Skin of body (tissue), 2 donors: ENCODE measurements around the gene SCN4B. TPM values are rescaled to one million over a fixed set of nuclear protein-coding genes. Genes with fewer than 3 reads are reported as not detected.

ENCODE experiments used
- DNase-seq: peaks from one replicate; lab custom pipeline; 2025; lab: John Stamatoyannopoulos, UW
- total RNA-seq: library from RNA; depleted of rRNA; stranded (reverse); fragments of >200 nt; gene quantifications from one replicate; pipeline ENCODE4 v1.2.3, GENCODE V29; 2014

Gene SCN4B
- total RNA-seq, 1 donor from 2014 or later, result 3.1 TPM

DNA sequence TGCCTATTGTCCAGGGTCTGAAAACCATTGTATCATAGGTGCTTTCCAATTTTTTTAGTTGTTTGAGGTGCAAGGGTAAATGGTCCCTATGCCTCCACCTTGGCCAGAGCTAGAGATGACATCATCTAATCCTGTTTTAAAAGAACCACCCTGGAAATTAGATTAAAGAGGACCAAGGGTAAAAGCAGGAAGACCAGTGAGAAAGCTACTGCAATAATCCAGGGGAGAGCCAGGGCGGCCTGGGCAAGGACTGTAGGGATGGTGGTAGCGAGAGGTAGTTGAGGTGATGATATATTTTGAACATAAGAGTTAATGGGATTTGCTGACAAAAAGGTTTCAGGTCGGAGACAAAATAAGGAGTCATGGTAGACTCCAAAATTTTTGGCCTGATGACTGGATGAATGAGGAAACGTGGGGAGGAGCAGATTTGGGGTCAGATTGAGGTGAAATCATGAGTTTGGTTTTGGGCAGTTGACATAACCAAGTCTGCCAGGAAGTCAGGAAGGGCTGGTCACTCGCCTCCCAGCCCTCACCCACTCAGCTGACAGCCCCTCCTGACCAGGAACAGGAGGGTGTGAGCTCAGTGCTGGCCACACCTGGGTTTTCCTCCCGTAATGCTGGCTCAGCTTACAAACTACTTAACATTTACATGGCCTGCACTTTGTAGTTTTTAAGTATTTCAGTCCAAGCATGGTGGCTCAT lies 23.0 kb downstream of the SCN4B start:
- DNase-seq, result no peak

DNA sequence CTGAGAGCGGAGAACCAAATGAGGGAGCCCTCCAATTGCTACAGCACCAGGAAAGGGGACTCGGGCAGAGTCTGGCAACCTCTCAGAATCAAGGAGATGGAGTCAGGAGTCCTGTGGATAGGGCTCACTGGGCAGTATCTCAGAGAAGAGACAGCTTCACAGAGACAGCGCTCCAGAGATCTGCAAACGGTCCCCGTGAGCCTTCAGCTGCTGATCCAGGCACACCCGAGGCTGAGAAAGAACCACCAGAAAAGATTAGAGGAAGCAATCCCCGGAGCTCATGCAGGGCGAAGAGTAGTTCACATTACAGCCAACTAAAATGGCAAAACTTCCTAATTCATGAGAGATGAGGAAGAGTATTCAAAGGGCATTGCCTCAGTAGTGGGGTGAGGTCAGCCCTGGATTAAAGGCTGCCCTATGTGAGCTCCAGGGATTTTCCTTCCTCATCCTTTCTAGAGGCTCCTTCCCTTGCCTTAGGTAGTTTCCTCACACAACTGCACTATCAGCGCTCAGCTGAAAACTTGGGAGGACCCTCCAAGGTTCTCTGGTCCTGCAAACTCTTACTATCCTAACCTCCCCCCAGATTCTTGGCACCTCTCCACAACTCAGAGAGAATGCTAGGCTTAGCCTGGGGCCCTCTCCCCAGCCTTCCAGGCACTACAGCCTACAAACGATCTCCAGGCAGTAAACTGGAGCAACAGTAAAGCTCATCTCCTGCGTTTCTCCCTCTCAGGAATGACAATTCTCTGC lies 23.7 kb downstream of the SCN4B start:
- no peak for DNase-seq

DNA sequence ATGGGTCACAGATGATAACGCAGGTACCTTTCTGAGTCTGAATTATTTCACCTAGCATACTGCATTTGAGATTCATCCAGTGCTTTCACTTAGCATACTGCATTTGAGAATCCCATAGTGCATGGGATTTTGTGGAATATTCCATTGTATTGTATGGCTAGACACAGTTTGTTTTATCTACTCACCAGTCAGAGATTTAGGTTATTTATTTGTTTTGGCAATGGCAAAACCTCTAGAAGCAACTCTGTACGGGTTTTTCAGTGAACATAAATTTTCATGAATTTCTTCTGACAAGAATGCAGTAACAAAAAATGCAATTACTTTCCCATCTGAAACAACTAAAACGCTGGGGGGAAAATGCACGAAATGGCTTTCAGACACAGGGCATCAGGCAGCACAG lies 24.3 kb downstream of the SCN4B start:
- no peak for DNase-seq

DNA sequence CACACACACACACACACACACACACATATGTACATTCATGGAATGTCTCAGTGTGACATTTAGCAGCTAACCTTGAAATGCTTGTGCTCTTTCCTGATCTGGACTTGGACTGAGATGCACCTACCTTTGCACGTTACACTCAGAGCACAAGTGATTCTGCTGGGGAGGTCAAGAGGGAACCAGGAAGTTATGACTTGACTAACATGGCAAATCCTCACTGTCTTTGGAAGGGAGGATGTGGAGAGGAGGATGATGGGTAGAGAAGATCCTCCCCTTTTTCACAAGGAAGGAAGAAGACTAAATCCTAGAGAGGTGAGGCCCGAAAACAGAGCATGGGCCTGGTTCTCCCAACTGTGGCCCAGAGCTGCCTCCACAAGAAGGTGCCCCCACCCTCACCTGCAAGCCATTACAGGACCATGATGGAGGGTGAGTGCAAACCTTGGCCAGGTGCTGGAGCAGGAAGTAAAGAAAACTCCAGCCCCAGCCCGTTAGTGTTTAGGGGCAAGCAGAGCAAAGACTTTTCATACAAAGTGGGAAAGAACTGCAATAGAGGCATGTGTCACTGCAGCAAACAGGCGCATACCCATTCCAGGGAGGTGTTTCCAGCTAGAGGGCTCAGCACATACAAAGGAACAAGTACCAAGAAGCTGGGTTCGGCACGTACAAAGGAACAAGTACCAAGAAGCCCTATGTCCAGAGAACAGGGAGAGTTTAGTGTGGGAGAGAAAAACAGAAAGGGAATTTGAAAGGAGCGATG lies 26.4 kb downstream of the SCN4B start:
- DNase-seq, result no peak

DNA sequence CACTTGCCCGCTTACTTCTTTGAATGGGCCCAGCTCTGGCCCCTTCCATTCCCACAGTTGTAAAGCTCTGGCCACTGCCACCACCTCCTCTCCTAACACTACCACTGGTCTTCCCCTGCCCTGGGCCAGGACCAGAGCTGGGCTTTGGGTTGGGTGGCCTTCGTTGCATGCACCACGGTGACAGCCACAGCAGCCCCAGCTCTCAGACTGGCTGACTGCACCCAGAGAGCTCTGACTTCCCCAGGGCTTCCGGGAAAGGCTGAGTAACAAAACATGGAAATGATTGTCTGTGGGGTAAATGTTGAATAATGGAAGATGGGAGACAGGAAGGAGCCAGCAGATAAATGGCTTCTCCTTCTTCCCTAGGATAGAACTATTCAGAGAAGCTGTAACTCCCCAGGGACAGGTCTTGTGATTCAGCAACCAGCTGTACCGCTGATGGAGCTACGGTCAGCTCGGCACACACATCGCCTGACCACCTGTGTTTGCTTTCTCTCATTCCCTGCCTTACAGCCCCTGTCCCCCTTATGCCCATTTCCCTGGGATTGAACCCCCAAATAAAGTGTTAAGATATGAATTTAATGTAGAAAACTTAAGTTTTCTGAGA lies 27.6 kb downstream of the SCN4B start:
- DNase-seq, result no peak

DNA sequence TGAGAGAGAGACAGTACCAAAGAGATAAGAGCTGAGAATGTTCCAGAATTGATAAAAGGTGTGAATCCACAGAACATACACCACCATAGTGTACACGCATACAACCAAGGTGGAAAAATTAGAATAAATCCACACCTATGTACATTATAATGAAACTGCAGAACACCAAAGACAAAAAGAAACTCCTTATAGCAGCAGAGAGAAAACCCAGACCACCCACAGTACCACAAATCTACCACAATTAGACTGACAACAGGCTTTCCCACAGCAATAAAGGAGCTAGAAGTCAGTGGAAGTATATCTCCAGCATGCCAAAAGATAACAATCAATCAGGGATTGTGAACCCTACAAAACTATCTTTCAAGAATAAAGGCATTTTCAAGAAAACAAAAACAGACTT lies 31.8 kb downstream of the SCN4B start:
- no peak for DNase-seq

DNA sequence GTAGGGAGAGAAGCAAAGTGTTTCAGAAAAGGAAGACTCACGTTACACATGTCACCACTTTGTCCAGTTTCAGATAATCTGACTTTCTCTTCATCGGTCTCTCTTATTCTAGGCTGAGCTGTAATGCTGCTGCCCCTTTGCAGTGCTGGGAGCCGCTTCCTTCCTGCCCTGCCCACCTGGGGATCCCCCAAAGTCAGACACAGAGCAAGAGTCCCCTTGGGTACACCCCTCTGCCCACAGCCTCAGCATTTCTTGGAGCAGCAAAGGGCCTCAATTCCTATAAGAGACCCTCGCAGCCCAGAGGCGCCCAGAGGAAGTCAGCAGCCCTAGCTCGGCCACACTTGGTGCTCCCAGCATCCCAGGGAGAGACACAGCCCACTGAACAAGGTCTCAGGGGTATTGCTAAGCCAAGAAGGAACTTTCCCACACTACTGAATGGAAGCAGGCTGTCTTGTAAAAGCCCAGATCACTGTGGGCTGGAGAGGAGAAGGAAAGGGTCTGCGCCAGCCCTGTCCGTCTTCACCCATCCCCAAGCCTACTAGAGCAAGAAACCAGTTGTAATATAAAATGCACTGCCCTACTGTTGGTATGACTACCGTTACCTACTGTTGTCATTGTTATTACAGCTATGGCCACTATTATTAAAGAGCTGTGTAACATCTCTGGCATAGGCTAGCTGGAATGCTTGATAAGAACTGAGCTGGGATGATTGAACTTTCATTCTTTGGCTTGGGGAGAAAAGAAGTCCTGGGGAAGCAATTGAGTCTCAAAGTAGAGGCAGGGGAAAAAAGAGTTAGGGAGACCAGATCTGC lies 34.6 kb downstream of the SCN4B start:
- no peak for DNase-seq

DNA sequence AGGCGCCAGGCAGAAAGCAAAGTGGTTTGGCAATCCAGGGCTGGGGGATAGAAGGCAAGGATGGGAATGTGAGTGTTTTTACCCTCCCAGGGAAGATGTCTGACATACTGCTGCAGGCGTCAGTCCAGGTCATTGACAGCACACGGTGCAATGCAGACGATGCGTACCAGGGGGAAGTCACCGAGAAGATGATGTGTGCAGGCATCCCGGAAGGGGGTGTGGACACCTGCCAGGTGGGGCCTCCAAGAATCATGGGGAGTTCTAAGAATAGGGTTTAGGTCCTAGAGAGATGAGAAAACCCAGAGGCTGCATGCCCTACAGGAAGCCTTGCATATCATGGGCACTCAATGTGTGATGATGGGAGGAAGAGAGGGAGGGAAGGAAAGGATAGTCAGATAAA lies 37.6 kb downstream of the SCN4B start:
- DNase-seq, result no peak

DNA sequence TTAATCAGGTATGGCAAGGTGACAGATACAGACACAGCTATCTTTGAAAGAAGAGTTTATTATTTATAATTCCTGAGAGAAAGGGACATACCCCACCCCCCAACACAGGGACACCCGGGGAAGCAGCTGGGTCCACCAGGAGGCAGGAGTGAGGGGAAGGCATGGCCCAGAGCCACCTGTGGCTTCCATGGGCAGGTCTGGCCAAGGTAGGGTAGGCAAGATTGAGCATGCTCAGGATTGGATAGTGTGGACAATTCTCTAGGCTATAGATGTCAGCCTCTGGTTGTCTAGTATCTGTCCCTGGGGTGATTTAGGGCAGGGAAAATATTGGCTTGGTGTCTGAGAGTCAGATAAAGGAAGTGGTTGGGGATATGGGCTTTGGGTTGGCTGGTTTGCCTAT lies 38.4 kb downstream of the SCN4B start:
- no peak for DNase-seq

DNA sequence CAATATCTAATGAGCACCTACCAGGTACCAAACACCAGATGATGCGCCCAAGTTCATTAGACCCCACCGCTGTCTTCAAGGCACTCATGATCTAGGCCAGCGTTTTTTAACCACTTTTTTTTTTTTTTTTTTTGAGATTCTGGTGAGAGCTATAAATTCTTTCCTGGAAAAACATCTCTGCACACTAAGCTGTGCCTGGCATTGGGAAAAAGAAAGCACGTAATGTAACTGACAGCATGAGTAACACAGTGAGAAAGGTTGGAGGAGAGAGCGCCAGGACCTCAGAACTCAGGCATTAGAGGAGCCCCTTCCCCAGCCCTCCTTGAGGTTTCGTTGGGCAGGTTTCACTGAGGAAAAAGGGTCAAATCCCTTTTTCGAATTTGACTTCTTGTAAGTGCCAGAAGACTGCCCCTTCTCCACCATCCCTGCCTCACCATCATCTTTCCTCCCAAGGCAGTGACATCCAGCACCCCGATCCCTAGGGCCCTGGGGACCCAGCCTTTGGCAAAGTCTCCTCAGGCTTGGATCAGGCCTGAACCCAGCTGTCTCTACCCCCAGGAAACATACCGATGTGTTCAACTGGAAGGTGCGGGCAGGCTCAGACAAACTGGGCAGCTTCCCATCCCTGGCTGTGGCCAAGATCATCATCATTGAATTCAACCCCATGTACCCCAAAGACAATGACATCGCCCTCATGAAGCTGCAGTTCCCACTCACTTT lies 39.8 kb downstream of the SCN4B start:
- no peak for DNase-seq

DNA sequence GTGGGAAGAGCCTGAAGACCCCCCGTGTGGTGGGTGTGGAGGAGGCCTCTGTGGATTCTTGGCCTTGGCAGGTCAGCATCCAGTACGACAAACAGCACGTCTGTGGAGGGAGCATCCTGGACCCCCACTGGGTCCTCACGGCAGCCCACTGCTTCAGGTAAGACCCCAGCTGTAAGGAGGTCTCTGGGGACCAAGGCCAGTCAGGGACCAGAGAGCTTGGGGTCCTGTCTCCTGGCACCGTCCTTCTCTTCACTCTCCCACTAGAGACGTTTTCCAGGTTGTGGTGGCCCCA lies 40.9 kb downstream of the SCN4B start:
- no peak for DNase-seq

DNA sequence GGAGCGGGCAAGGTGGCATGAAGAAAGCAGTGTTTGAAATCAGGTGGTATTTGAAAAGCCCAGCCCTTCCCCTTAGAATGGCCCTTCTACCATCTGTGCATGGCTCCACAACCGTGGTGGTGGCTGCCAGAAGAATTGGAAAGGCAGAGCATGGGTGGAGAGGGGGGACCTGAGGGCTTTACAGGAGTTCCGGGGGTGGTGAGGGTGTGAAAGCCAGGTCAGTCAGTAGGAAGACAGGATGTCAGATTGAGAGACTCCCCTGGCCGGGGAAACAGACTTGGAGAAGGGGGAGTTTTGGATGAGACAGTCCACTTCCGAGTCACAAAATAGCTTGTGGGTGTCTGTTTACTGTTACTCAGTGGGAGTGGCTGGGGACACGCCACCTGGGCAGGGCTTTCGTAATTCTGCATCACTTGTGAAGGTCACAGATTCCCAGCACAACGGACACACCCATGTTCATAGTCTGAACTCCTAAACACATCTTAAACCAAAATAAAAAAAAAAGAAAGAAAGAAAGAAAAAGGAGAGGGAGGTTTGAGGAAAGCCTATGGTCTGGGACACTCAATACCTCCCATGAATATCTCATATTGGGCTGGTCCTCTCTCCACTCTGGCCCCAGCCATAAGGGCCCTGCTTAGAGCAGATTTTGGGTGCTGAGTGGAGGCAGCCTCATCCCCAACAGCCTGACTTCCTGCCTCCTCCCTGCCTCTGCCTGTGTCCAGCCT lies 41.4 kb downstream of the SCN4B start:
- no peak for DNase-seq

DNA sequence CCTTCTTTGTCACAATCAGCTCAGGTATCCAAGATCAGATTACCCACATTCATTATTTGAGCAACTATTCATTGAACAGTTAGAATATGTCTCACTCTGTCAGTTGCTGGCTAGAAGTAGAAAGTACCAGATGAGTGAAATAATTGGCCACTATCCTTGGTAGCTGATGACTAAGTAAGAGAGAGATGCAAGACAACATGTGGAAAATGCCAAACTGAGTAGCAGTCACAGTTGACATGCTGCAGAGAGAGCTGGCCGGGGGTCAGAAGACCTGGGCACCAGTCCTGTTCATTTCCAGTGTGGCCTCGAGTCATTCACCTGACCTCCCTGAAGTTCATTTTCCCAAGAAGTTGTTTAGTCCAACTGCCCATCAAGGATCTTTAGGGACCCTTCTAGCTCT lies 43.4 kb downstream of the SCN4B start:
- DNase-seq, result no peak

DNA sequence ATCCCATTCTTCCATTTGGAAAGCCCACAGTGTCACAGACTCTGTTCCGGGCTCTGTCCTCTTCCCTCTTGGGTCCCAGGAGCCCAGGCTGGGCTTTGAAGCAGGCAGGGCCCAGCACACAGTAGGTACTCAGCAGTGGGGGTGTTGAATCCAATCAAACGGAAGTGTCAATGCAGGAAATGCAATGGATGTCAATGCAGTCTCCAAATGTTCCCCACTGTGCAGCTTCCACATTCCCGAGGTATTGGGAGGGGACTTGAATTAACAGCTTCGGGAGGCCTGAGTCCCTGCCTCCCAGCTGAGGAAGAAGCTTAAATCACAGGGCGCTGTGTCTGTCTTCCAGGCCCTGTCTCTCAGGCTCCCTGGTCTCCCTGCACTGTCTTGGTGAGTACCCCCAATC lies 44.1 kb downstream of the SCN4B start:
- no peak for DNase-seq

DNA sequence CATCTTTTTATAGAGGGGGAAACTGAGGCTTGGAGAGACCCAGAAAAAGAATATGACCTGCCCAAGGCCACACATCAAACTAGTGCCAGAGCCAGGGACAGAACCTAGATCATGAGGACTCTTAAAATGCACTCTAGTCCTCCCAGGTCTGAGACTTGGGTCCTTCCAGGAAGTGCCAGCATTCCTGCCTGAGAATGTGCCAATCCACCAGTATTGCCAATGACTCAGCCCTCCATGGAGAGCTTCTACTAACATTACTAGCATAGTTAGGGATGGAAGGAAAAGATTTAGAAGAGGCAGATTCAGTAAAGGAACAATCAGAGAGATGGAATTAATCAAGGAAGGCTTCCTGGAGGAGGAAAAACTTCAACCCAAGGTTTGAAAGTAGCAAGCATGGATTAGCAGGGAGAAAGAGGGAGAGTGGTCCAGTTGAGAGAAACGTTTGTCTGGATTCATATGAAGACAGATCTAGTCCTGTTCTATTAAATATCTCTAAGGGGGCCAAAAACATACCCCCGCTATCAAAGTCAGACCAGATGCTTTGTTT lies 45.8 kb downstream of the SCN4B start:
- no peak for DNase-seq

DNA sequence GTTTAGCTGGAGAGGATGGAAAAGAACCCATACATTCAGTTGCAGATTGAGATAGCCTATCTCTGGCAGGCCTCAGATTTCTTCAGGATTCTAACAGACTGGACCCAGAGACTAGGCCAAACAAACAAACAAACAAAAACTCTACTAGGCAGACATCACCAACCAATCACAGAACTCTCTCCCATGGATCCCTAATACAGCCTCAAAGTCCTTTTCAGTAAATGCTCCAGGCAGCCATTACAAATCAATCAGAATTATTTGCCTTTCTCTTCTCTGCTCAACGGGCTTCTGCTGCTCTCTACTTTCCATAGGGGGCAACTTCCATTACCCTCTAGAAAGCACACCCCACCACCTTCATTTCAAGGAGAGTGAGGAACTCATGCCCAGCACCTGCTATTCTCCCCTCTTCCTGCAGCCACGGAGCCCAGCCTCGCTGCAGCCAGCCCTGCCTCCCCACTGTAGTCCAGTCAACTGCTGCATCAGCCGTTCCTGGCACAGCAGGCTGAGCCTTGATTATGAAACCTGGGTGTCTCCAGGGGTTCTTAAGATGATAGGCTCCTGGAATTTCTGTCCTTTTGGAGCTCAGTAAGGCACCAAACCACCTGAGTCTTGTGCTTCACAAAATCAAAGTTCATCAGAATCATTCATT lies 46.8 kb downstream of the SCN4B start:
- DNase-seq, result no peak

DNA sequence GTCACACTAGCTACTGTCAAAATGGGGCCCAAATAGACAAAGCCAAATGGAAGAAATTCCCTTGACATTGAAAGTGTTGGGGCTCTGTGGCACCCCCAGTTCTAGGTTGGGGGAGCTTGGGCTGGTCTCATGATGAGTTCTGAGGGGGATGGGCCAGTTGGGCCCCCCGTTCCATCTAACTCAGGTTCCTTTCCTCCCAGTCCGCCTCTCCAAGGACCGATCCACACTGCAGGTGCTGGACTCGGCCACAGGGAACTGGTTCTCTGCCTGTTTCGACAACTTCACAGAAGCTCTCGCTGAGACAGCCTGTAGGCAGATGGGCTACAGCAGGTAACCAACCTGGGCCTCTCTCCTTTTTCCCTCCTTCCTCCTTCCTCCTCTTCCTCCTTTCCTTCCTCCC lies 48.1 kb downstream of the SCN4B start:
- no peak for DNase-seq

DNA sequence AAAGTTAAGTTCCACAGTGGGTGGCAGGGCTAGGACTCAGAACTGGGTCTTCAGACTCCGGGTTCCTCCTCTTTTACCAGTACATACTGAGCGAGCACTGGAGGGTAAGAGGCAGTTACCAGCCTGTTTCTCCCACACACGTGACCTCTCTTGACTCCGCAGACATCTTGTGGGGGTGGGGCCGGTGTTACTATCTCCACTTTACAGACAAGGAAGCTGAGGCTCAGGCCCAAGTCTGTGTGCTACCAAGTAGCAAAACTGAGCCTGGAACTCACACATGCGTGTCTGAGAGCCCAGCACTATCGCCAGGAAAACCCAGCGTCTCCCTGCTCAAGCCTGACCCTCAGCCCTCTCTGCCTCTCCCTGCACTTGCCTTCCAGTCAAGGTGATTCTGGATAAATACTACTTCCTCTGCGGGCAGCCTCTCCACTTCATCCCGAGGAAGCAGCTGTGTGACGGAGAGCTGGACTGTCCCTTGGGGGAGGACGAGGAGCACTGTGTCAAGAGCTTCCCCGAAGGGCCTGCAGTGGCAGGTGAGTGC lies 49.8 kb downstream of the SCN4B start:
- no peak for DNase-seq

DNA sequence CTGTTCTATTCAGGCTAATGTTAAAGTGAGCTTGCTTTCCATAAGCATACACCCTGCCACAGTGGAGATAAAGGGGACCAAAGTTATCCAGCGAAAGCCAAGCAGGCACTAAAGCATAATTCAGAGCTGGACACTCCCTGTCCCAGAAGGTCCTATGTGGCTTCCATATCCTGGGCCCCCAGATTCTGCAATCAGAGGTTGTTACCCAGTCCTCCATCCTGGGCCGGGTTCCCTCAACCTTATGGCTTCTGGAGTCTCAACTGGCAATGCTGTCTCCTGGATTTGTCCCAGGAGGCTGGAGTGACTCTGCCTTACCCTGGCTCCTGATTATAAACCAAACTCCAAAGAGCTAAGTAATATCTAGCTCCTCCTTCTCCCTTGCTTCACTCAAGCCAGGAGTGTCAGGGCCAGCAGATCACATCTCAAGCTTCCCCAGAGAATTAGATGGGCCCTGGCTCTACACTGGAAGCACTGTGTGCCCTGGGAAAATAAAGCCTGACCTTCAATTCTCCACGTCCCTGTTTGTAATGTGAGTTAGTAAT lies 51.9 kb downstream of the SCN4B start:
- no peak for DNase-seq
